ENCODE data around the gene GRIK5.
"Not testable (repeated sequence)": the region's sequence is repeated elsewhere in the genome, so short reads cannot be mapped to it uniquely, and the experiment has no call there.

GRIK5 gene

DNA sequence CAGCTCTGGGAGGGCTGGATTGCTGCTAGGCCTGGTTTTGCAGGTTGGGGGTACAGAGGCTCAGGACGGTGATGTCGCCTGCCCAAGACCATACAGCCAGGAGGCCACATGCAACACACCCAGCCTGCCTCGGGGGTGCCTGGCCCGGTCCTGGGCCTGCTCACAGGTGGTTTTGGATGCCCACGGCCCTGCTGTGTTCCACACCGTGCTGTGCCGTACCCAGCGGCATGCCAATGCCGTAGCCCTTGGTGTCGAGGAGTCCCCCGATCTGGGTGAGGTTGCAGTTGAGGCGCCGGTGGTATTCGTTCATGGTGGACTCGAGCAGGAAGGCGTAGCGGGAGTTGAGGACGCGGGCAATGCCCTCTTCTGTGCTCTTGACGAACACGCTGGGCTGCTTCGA is 64.5 kb downstream of the GRIK5 start:
- no peak for DNase-seq

DNA sequence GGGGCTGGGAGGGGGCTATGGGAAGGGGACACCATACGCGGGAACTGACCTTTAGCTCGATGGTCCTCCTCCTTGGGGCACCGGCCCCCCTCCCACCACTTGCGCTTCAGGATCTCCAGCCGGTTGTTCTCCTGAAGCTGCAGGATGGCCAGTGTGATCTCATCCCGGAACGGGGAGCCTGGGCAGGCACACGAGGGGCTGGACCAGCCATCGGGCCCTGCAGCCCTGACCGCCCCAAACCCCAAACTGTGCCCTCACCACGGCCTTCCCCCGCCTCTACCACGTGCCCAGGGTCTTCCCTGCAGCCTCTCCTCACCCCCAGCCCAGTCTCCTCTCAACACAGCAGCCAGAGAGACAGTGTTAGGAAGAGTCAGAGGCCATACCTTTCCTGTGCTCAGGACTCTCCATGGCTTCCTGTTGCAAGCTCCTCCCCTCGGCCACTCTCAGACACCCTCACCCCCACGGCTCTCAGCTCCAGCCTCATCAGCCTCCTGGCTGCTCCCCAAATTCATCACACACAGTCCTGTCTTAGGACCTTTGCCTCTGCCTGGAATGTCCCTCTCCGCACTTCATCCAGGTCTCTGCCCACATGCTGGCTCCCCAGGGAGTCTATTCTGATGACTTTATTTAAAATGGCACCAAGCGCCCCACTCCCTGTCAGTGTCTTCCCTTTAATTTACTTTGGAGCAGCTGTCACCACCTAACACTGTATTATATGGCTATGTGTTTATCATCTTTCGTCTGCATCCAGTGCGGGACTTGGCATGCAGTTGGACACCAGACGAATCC is 66.3 kb downstream of the GRIK5 start:
- DNase-seq, result no peak

DNA sequence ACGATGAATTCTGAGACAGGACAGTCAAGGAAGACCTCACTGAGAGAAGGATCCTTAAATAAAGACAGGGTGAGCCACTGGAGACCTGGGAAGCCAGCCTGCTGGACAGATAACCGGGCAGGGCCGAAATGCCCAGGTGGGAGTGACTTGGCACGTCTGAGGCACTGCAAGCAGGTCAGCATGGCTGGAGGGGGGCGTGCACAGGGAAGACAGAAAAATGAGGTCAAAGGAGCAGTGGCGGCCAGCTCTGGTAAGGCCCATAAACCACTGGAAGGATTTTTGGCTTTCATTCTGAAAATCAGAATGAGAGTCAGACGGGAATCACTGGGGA is 70.2 kb downstream of the GRIK5 start:
- DNase-seq, result no peak

DNA sequence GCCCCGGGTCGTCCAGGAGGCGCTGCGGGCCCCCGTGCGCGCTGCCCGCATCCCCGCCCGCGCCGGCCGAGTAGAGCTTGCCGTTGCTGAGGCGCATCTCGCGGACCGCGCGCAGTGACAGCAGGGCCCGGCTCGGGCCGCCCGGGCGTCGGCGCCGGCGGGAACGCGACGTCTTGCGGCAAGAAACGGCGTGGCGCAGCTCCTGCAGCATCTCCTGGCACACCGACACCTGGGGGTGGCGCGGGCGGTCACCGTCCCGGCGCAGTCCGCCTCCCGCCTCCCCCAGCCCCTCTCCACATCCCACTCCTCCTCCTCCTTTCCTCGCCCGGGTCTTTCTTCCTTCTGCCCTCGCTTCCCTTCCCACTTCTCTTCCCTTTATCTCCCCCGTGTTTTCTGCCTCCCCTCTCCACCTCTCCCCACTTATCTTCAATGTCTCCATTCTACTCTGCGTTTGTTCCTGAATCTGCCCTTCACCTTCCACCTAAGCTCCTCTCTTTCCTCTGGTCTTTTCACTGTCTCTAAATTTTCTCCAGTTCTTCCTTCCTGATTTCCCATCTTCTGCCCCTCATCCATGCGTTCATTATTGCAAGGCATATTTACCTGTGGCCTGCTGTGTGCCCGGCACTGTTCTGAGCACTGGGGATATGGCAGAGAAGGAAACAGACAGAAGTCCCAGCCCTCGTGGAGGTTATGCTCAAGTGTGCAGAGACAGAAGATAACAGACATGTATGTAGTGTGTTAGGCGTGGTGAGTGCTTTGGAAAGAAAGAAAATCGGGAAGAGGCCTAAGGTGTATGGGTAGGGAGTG is 70.7 kb downstream of the GRIK5 start:
- no peak for DNase-seq

DNA sequence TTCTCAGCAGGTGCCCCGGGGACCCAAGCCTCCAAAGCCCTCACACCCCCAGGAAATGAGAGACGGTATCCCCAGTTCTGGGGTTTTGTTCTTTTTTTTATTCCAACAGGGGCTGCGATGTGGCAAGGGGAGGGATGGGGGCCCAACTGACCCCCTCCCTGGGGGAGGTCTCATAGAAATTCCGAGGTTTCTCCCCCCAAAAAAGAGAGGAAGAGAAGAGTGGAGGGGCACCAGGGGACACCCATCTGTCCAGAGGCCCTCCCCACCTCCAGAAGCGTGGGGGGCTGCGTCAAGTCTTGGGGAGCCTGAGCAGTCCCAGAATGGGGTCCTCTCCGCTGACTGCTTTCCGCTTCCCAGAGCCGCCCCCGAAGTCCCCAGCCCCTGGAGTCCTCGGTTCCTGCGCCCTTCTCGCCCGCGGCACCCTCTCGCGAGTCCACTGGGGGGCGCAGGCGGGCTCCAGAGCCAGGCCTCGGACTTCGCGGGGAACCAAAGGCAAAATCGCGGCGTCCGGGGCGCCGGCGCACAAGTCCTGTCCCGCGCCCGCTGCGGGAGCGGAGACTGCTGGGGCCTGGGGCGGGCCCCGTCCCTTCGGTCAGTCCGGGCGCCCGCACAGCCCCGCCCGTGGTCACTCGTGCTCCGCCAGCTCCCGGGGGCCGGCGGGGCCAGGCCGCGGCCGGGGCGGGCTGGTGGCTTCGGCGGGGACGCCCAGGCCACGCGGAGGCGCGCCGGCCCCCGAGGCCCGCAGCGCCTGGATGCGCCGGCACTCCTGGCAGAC is 71.6 kb downstream of the GRIK5 start:
- no peak for DNase-seq

DNA sequence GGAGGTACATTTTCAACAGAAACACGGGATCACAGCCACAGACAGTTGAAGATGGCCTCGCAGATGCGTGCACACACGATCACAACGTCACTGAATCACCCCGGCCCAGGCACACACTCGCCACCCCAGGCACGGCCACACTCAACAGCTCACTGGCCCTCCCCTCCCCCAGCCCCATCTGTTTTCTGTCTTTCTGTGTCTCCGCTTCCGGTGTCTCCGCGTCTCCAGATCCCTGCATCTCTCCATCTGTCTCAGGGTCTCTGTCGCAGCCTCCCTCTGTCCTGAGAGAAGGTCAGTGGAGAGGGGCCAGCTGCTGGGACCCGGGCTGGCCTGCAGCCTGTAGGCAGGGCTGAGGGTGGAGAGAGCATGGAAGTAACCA is 72.2 kb downstream of the GRIK5 start:
- no peak for DNase-seq

DNA sequence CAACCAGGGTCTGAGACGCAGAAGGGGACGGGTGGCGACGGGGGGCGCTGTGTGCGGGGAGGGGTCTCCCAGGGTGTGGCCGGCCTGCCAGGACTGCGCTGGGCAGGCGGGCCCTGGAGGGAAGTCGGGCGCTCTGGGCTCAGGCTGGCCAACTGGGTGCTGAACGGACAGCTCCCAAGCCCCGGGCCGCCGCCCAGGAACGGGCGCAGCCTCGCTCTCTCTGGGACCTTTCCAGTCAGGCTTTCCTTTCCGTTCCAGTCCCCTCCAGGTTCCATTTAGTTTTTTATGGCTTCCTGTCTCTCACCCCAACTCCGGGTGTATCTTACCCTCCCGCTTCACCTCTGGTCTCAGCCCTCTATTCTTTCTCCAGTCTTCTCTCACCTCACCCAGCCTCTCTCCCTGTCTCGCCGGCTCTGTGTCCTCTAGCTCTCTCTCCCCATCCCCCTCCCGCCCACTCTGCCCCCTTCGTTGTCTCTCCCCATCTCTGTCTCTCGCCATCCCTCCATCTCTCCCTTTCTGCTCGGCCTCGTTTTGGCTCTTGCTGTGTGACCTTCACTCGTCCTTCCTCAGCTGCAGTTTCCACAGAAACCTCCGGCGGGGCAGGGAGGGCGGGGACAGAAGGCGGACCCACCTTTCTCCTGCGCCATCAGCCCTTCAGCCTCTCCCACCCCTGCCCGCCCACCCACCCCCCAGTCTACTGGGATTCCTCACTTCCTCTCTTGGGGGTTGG is 72.7 kb downstream of the GRIK5 start:
- no peak for DNase-seq

DNA sequence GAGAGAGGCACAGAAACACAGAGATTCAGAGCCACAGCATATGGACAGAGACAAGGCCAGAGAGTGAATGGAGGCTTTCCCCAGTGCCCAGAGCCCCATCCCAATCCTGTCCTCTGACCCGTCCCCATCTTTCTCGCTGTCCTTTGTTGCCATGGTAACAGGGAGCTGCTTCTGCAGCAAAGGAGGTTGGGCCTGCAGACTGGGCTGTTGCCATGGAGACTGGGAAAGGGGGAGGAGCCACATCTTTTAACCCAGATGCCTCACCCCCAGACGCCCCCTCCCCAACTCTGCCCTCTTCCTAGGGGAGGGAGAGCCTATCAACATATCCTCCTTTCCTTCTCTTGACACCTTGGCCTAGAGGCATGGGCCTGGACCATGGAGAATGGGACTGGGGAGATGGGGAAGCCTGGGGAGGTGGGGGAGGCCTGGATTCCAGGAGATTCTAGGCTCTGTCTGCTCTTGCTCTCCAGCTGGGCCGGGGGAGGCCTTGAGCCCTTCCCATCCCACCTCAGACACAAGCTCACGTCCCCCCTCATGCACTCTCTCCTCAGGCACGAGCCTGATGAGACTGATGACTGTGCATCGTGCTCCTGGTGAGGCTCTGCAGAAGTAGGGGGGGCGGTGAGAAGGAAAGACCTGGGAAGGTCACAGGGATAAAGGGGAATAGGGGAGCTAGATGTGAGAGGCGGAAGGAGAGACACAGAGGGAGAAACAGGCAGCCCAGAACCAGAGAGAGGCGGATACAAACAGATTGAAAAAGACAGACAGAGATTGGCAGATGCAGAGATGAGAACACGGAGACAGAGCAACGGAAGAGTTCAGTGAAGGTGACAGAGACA is 73.8 kb downstream of the GRIK5 start:
- no peak for DNase-seq

DNA sequence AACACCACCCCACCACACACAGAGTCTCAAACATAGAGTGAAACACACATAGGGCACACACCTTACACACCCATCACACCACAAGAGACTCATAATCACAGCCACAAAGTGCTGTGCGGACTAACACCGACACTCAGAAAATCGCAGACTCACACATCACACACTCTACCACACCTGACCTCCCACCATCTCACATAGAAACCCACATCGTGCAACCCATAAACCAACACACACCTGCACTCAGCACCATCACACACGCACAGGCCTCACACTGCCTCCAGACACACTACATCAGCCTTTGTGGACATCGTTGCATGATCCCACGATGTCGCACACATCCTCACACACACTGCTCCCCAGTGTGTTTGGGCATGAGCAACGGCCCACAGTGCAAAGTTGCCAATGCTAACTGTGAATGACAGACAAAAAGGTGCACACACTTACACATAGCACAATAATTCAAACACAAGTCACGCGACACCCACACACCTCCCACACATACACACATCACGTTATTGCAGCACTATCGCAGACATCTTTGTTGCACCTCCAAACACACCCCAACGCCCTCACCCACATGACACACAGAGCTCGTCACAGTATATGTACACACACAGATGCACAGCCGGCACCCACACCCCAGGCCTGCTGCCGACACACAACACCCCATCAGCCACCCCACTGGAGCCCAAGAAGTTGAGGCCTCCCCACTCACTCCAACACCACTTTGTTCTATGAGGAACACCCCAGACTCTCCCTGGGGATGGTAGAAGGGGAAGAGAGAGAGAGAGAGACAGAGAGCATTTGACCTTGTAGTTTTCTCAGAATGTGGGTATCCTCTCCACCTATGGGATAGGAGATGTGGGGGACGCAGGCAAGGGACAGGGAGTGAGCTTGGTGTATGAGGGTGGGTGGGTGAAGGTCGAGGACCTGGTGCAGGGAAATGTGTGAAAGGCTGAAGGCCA is 74.7 kb downstream of the GRIK5 start:
- DNase-seq, result no peak

DNA sequence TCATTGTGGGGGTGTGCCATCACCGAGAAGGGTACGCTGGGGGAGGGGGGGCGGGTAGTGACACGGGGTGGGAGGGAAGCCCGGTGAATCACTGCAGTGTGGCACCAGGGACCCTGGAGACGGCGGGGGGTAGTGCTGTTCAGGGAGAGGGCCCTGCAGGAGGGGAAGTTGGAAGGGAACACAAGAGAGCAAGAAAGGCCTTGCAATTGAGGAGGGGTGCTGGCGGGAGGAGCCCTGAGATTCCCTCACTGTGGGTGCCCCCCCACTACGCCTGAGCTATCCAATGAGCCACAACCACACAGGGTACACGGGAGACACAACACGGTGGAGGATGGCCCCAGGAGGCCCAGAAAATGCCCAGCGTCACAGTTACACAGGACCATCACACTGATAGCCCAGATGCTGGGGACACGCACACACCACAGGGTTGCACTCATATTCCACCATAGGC is 75.5 kb downstream of the GRIK5 start:
- DNase-seq, result no peak

DNA sequence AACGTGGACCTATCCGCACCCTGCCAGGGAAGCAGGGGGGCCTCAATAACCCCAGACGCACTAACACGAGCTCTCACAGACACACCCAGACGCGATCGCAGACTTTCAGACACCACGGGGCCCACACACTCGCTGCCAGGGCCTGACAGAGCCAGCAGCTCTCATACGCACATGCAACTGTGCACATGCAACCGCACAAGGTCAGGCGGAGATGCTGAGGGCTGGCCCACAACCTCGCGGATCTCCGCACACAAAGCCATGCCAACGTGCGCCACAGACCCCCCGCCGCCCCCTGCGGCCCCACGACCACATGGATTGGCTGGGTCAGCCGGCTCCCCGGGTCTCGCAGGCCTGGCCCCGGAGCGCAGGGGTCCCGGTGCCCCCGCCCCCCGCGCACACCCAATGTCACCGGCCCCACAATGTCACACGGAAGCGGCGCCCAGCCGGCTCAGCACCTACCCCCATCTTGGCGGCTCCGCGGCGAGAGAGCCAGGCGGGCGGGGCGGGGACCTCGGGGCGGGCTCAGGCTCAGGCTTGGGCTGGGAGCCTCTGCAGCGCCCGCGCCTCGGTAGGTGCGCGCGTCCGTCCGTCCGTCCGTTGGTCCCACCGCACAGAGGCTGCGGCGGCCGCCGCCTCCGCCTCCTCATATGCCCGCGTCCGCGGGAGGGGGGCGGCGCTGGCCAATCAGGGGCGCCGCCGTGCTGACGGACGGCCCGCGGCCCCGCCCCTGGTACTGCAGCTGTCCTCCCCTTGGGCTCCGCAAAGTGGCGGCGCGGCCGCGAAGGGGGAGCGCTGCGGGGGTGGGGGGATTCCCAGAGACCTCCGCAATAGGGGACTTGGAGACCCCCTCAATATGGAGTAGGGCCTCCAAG is 76.2 kb downstream of the GRIK5 start, which contains the start of gene ATP1A3:
ATP1A3 (minus strand) TSS at position 619 of the 872 bp plus-strand sequence; CDS start at position 465, 154 bp downstream.
- DNase-seq, result no peak

DNA sequence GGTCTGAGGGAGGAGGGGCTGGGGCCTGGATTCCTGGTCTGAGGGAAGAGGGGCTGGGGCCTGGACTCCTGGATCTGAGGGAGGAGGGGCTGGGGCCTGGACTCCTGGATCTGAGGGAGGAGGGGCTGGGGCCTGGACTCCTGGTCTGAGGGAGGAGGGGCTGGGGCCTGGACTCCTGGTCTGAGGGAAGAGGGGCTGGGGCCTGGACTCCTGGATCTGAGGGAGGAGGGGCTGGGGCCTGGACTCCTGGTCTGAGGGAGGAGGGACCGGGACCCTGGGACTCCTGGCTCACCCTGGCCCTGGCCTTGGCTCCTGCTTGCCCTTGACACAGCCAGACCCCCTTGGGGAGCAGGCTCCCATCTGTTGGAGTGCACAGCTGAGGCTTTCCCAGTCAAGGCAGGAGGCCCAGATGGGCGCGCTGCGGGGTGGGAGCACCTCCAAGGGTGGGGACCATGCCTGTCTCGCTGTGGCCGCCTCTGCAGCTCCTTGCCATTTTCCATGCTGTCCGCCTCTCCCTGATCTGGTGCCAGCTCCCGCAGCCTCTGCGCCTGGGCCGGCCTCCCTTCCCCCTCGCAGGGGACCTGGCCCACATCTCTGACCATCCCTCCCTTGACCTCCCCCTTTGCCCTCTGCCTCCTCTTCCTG is 78.0 kb downstream of the GRIK5 start:
- not testable (repeated sequence) for DNase-seq

DNA sequence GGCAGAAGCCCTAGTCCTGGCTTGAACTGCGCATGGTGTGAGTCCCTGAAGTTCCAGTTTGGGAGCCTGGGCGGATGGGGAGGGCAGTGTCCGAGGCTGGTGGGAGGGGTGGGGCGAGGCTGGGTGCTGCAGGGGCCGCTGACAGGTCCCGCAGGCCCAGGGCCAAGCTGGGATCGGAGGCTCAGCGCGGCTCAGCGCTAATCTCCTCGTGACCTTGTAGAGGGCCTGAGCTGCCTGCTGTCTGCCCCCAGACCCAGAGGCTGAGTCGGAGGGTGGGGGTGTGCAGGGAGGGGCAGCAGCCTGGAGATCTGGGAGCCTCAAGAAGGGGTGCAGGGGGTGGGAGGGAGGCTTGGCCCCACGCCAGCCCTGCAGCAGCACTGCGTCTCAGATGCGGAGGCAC is 79.0 kb downstream of the GRIK5 start:
- DNase-seq, result no peak

DNA sequence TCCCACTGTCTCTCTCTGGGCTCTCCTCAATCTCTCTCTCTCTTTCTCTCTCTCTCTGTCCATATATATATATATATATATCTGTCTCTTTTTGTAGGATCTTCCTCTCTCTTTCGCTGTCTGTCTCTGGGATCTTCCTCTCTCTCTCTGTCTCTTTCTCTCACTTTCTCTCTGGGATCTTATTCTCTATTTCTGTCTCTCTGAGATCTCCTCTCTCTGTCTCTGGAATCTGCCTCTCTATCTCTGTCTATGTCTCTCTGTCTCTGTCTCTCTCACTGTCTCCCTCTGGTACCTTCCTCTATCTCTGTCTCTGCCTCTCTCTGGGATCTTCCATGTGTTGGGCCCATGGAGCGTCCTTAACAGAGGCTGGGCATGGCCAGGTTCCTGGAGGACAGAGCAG is 79.4 kb downstream of the GRIK5 start:
- no peak for DNase-seq

DNA sequence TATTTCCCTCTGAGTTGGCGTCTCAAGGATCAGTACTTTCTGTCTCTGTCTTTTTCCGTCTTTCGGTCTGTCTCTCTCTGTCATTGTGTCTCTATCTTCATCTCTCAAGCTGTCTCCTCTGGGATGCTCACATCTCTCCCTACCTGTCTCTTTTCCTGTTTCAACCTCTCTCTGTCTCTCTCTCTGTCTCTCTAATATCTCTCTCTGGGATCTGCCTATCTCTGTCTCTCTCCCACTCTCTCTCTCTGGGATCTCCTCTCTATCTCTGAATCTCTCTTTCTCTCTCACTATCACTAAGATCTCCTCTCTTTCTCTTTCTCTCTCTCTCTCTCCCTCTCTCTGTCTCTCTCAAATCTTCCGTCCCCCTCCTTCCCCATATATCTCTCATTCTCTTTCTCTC is 80.0 kb downstream of the GRIK5 start:
- no peak for DNase-seq

DNA sequence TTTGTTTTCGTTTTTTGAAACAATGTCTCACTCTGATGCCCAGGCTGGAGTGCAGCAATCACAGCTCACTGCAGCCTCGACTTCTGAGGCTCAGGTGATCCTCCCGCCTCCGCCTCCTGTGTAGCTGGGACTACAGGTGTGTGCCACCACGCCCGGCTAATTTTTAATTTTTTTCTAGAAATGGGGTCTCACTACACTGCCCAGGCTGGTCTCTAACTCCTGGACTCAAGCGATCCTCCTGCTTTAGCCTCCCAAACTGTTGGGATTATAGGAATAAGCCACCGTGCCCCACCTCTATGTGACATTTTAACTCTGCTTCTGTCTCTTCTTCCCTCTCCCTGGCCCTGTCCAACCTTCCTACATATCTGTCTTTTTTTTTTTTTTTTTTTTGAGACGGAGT is 81.1 kb downstream of the GRIK5 start:
- DNase-seq, result no peak

DNA sequence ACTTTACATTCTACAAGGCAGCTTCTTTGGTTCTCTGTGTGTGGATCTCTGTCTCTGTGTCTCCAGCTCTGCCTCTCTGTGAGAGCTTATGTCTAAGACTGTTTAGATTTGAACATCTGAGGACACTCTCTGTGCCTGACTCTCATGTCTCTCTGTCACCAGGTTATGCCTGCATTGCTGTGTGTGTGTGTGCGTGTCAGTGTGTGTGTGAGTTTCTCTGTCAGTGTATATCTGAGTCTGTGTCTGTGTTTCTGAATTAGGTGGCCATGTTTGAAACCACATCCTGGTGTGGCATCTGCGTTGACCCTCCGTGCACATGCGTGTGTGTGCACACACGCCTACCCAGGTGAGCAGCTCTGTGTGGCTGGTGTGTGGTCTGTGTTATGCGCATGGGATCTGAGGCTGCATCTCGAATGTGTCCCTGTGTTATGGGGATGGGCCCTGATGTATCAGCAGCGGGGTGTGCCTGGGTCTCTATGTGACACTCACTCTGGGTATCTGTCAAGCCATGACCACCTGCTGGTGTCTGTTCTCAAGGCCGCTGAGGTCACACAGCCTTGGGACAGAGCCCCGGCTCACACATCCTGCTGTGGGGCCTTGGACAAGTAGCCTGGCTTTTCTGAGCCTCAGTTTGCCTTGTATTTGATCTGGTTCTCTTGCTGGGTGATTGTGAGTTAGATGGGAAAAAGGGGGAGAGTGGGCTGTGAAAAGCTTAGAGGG is 82.7 kb downstream of the GRIK5 start:
- DNase-seq, result no peak

DNA sequence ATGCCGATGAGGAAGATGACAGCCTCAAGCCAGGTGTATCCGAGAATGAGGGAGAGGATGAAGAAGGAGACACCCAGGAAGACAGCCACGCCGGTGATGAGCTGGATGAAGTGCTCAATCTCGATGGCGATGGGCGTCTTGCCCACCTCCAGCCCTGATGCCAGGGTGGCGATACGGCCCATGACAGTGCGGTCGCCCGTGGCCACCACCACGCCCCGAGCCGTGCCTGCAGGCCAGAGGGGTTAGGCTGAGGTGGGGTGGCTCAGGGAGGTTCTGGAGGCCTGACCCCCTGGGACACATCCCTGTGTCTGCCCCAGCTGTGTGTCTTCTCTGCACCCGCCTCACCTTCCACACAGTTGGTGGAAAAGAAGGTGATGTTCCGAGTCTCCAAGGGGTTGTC is 85.0 kb downstream of the GRIK5 start:
- no peak for DNase-seq
